Stimulated activated CD4-positive, alpha-beta T cell treated with anti-CD3 and anti-CD28 coated beads, Interleukin-4, amount 100 ng/mL, for 1 hour (primary cell): ENCODE measurements around the gene KDM3A.
A peak's percentile ranks its signal among the peaks of the same experiment; 100 is the strongest.

Experiments
- DNase-seq: peaks from one replicate; pipeline ENCODE4 v3.0.0-alpha.2; 2020

Gene KDM3A

DNA sequence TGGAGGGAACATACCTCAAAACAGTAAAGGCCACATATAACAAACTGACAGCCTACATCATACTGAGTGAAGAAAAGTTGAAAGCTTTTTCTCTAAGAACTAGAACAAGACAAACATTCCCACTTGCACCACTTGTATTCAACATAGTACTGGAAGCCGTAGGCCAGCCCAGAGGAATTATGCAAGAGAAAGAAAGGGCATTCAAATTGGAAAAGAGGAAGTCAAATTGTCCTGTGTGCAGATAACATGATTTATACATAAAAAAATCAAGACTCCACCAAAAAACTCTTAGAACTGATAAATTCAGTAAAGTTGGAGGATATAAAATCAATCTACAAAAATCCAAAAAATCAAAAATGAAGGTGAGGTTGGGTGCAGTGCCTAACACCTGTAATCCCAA, 8.0 kb upstream of the KDM3A start:
- no peak for DNase-seq

GRCh38 chr2:86434290-86434689, 6.9 kb upstream of the KDM3A start:
- no peak for DNase-seq

- DNase-seq = no peak
Observed at GRCh38 chr2:86435531-86435930, 5.6 kb upstream of the KDM3A start.

DNA sequence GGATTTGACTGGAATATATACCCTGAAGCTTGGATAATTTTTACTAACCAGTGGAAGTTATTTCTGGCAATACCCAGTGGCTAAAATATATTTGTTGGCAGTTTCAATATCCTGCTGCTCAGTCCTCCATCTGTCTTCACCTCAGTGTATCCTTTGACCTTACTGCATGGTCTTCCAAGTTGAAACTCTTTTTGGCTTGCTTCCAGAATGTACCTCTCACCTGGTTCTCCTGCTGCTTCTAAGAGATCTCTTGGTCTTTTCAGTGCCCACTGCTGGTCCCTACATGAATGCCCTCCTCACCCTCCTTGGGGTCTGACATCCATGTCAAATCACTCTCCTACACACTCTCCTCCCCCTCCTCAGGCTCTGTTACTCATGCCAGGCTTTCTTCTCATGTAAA, 4.8 kb upstream of the KDM3A start:
- DNase-seq = no peak

DNA sequence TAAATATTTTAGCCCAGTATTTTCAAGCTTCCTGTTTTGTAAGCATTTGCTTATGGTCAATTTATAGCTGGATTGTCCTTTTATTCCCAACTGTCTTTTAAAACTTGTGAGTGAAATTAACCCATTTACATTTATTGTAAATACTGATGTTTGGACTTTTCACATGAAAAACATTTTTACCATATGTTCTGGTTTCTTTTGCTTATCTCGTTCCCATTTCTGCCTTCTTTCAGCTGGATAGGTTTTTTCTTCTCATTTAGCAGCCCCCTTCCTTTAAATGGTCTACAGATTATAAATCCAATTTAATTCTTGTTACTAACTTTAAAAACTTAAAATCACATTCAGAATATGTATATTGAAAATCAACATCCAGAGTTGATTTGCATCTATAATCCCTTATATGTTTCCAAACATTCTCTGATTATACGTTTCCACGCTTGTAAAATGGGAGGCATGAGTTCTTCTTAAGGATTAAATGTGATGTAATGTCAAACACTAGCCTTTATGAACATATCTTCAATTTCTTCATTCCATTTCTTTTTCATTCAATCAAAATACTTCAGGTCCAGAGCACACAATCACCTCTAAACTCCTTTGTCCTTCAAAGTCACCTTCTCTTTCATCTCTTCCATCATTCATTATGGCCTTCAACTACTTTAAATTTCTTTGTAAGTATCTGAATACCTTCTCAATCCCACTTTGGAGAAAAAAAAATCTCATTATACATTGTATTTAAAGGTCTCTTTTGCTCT, 1.1 kb upstream of the KDM3A start:
- DNase-seq = no peak

- no peak for DNase-seq
Observed at GRCh38 chr2:86441392-86441881, 266 bp downstream of the KDM3A start.

GRCh38 chr2:86441882-86442641, 891 bp downstream of the KDM3A start:
- DNase-seq = peak; percentile 68

- peak; percentile 64 for DNase-seq
Observed at GRCh38 chr2:86442642-86443005, 1.5 kb downstream of the KDM3A start.

DNA sequence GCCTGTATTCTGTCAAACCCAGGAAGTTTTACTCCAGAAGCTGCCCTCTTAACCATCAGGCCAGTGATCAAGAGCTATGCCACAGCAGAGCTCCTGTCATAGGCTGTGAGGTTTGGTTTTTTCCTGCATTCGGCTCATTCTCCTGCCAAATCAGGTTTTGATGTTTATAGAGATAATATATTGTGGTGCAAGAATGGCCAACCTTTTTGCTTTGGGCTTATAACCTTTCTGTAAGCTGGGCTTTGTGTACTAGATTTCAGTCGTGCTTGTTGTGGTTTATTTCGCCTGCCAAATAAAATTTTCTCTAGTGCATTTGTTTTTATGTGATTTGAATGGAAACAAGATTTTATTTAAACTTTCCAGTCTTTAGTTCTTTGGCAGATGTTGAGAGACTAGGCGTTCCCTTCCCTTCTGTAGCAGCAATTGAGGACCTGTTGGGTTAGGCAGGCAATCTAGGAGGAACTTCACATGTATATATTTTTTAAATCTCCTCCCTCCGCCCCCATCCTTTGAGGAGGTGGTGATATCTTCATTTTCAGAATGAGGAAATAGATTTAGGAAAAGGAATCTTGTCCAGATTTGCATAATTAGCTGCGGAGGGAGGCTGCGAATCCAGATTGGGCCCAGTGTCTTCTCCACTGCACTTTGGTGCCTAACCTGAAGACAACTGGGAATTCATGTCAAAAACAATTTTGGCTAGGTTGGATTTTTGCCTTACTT, 2.6 kb downstream of the KDM3A start:
- DNase-seq = no peak

GRCh38 chr2:86445436-86445835, 4.3 kb downstream of the KDM3A start:
- no peak for DNase-seq

- no peak for DNase-seq
Observed at GRCh38 chr2:86446060-86446459, 4.9 kb downstream of the KDM3A start.

- DNase-seq = no peak
Observed at GRCh38 chr2:86453836-86454235, 12.7 kb downstream of the KDM3A start.

- DNase-seq = no peak
Observed at GRCh38 chr2:86454238-86454637, 13.1 kb downstream of the KDM3A start.

DNA sequence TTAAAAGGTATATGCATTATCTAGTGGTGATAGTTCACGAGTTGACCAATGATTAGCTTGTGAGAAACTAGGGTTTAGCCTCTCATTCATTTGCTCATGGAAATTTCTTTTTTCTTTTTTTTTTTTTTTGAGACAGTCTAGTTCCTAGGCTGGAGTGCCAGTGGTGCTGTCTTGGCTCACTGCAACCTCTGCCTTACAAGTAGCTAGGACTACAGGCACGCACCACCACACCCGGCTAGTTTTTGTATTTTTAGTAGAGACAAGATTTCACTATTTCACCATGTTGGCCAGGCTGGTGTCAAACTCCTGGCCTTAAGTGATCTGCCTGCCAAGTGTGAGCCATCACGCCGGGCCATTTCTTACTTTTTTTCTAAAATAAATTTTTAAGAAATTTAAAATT, 14.0 kb downstream of the KDM3A start:
- no peak for DNase-seq

DNA sequence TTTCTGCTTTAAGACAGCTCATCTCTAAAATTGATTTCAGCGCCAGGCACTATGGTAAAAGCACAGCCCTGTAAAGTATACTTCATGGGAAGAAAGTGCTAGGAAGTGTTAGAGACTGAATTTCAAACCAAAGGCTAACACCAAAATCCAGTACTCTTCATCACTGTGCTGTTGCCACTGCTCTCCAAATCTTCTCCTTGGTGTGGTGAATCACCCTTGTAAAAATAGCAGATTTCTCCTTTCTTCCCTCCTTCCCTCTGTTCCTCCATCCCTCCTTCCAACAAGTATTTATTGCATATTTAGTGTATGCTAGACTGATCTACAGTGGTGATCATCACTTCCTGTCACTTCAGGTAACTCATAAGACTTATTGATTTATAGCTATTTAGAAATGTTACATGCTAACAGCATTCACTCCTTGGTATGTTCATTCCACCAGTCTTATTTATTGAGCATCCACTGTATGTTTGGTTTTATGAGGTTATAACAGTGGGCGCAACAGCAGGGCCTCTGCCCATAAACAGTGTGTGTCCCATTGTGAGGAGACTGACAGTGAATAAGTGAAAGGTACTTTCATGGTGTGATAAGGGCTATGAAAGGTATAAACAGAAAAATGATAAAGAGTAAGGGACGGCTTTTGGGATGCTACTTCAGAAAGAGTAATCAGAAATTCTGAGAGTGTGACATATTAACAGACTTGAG, 20.0 kb downstream of the KDM3A start:
- DNase-seq = no peak

DNA sequence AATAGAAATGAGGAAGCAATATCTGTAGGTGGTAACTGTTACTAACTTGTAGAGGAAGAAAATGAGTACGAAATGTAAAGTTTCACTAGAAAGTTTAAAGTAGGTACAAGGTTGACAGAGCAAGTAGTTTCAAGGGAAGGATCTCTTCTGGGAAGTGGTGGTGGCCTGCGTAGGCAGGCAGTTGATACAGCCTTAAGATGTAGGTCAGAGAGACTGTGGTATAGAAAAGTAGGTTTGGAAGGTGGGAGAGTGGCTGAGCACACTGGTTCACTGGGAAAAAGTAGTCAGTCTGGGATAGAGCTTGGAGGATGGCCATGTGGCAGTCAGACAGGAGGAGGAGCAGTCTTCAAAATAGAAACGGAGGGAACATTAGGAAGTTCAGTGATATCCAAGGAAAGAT, 23.5 kb downstream of the KDM3A start:
- no peak for DNase-seq

DNA sequence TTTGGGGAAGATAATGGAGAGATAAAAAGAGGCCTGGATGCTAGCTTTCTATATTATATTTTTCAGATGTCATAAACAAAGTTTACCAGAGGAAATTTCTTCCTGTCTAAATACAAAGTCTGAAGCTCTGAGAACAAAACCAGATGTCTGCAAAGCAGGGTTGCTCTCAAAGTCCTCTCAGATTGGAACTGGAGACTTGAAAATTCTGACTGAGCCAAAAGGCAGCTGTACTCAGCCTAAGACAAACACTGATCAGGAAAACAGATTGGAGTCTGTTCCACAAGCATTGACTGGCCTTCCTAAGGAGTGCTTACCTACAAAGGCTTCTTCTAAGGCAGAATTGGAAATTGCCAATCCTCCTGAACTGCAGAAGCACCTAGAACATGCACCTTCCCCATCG, 25.1 kb downstream of the KDM3A start:
- no peak for DNase-seq

GRCh38 chr2:86468162-86469033, 27.2 kb downstream of the KDM3A start:
- peak; percentile 10 for DNase-seq

- no peak for DNase-seq
Observed at GRCh38 chr2:86470890-86471289, 29.7 kb downstream of the KDM3A start.

DNA sequence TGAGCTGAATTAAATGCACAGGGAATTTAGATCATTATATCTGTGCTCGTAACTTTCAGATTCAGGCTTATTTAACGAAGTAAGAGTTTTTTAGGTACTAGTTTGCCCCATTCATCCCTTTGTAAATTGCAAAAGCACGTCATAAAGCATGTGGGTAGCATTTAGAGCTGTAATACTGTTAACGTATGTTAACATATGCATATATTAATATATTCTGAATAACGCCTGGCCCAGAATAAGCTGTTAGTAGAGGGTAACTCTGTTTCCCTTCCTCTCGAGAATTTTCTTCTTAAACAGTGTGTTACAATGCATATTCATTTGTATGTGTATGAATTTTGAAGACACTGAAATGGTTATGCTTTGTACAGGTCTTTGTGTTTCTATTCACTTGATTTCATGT, 30.5 kb downstream of the KDM3A start:
- DNase-seq = no peak

GRCh38 chr2:86476092-86476491, 34.9 kb downstream of the KDM3A start:
- no peak for DNase-seq

- DNase-seq = no peak
Observed at GRCh38 chr2:86476918-86477317, 35.7 kb downstream of the KDM3A start.
